Gastroesophageal sphincter (tissue), 3 donors: ENCODE measurements around the gene CSGALNACT2.

Experiments
- CTCF ChIP-seq, 4 experiments: fragments of 200-600 bp in 2 of 4; fragments of 450-650 bp in 2 of 4; sonication (generic) in 1 of 4; IDR thresholded peaks; one replicate each; pipeline ENCODE4 v1.5.1; 2017 to 2019; ENCODE audit warnings: antibody characterized with exemption in 4 of 4, mild to moderate bottlenecking in 2 of 4, moderate library complexity in 2 of 4
- POLR2A ChIP-seq, 2 donors: fragments of 450-650 bp; IDR thresholded peaks; one replicate each; pipeline ENCODE4 v1.6.1; 2017; ENCODE audit warnings: antibody characterized with exemption in 2 of 2, mild to moderate bottlenecking in 2 of 2, moderate library complexity in 1 of 2
- POLR2AphosphoS5 ChIP-seq: sonication (generic); formaldehyde crosslinking; IDR thresholded peaks from one replicate; pipeline ENCODE4 v1.6.1; 2017; ENCODE audit warnings: antibody characterized with exemption

GRCh38 chr10:43131256-43131655 is 7.0 kb upstream of the CSGALNACT2 start:
- TF ChIP-seq POLR2A (IDR thresholded peaks at IDR 0.05) (no peak), POLR2AphosphoS5 (no peak), CTCF (IDR thresholded peaks at IDR 0.05) (no peak)
